Measurements from ENCODE around the gene CYP11A1.
"Not testable (repeated sequence)": the region's sequence is repeated elsewhere in the genome, so short reads cannot be mapped to it uniquely, and the experiment has no call there.

Gene CYP11A1

GRCh38 chr15:74364936-74365597 lies 2.4 kb downstream of the CYP11A1 start:
- H3K4me3 ChIP-seq (ENCODE audit: low read length) = no peak overlapping the region
- TF ChIP-seq ZNF274 (IDR thresholded peaks at IDR 0.05; ENCODE audit: low read depth, low read length) = no peak

- H3K4me3 ChIP-seq (ENCODE audit: low read length) = no peak overlapping the region
- TF ChIP-seq ZNF274 (IDR thresholded peaks at IDR 0.05; ENCODE audit: low read depth, low read length) = no peak
These were observed 5.0 kb downstream of the CYP11A1 start for GRCh38 chr15:74362482-74362881.

GRCh38 chr15:74360855-74361254 lies 6.6 kb downstream of the CYP11A1 start:
- H3K4me3 ChIP-seq (ENCODE audit: low read length) = not testable (repeated sequence)

GRCh38 chr15:74359376-74359775 lies 8.1 kb downstream of the CYP11A1 start:
- not testable (repeated sequence) for H3K4me3 ChIP-seq (ENCODE audit: low read length)

GRCh38 chr15:74357514-74357913 lies 9.9 kb downstream of the CYP11A1 start:
- not testable (repeated sequence) for H3K4me3 ChIP-seq (ENCODE audit: low read length)

GRCh38 chr15:74356050-74356449 lies 11.4 kb downstream of the CYP11A1 start:
- not testable (repeated sequence) for H3K4me3 ChIP-seq (ENCODE audit: low read length)

- not testable (repeated sequence) for H3K4me3 ChIP-seq (ENCODE audit: low read length)
These were observed 13.5 kb downstream of the CYP11A1 start for GRCh38 chr15:74353992-74354391.

GRCh38 chr15:74352393-74352910 lies 15.0 kb downstream of the CYP11A1 start:
- TF ChIP-seq ZNF274 (IDR thresholded peaks at IDR 0.05; ENCODE audit: low read depth, low read length) = no peak
- no peak overlapping the region for H3K4me3 ChIP-seq (ENCODE audit: low read length)

GRCh38 chr15:74351670-74352069 lies 15.8 kb downstream of the CYP11A1 start:
- H3K4me3 ChIP-seq (ENCODE audit: low read length) = no peak overlapping the region
- TF ChIP-seq ZNF274 (IDR thresholded peaks at IDR 0.05; ENCODE audit: low read depth, low read length) = no peak

GRCh38 chr15:74350295-74351275 lies 16.9 kb downstream of the CYP11A1 start:
- TF ChIP-seq ZNF274 (IDR thresholded peaks at IDR 0.05; ENCODE audit: low read depth, low read length) = no peak
- H3K4me3 ChIP-seq (ENCODE audit: low read length) = no peak overlapping the region

- no peak for TF ChIP-seq ZNF274 (IDR thresholded peaks at IDR 0.05; ENCODE audit: low read depth, low read length)
- H3K4me3 ChIP-seq (ENCODE audit: low read length) = no peak overlapping the region
These were observed 18.1 kb downstream of the CYP11A1 start for GRCh38 chr15:74349241-74349778.

- no peak for TF ChIP-seq ZNF274 (IDR thresholded peaks at IDR 0.05; ENCODE audit: low read depth, low read length)
These were observed 19.6 kb downstream of the CYP11A1 start for GRCh38 chr15:74347757-74348250.

GRCh38 chr15:74345051-74345450 lies 22.4 kb downstream of the CYP11A1 start:
- H3K4me3 ChIP-seq (ENCODE audit: low read length) = no peak overlapping the region
- TF ChIP-seq ZNF274 (IDR thresholded peaks at IDR 0.05; ENCODE audit: low read depth, low read length) = no peak

More at GRCh38 chr15:74347757-74348250, 19.6 kb downstream of the CYP11A1 start:
- no peak overlapping the region for H3K4me3 ChIP-seq (ENCODE audit: low read length)

GRCh38 chr15:74343797-74344127 lies 23.7 kb downstream of the CYP11A1 start:
- no peak for TF ChIP-seq ZNF274 (IDR thresholded peaks at IDR 0.05; ENCODE audit: low read depth, low read length)
- no peak overlapping the region for H3K4me3 ChIP-seq (ENCODE audit: low read length)

Data from GM08714 (cell line).